Gastrocnemius medialis (tissue), 4 donors: Measurements from ENCODE around the gene ELF5.

Experiments
- CTCF ChIP-seq, 5 experiments: fragments of 450-650 bp in 3 of 5; fragments of 200-600 bp in 2 of 5; sonication (generic) in 2 of 5; IDR thresholded peaks in 4 of 5; conservative IDR thresholded peaks in 1 of 5; 1 replicate in 4 of 5; 2 replicates in 1 of 5; pipeline ENCODE4 v1.5.1; 2016 to 2019; ENCODE audit warnings: antibody characterized with exemption in 5 of 5, mild to moderate bottlenecking in 3 of 5, moderate library complexity in 3 of 5
- POLR2A ChIP-seq, 2 donors: fragments of 450-650 bp; IDR thresholded peaks; one replicate each; pipeline ENCODE4 v1.6.1; 2017; ENCODE audit warnings: antibody characterized with exemption in 2 of 2, mild to moderate bottlenecking in 2 of 2, moderate library complexity in 2 of 2

DNA sequence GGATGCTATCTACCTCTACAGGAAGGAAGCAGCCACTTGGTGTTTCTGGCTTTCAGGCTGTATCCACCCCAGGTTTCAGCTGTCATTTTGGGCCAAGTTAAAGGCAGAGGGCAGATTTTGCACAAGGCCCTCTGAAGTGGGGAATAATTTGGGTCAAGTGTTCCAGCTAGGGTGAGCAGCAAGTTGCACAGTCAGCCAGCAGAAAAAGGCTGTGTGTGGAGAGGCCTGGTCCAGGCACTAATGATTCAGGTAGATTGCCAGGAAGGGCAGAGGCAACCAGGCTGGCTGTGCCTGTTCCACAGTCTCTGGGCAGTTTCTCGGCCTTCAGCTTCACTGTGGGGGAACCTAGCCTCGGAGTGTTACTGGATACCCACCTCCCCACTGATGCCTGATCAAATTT is 8.6 kb upstream of the ELF5 start:
- TF ChIP-seq CTCF (IDR thresholded peaks at IDR 0.05 in 4 of 5, conservative IDR thresholded peaks at IDR 0.05 in 1 of 5) (no peak), POLR2A (IDR thresholded peaks at IDR 0.05) (no peak)
